GM12892 (cell line): ENCODE results near the gene ETF1.

Experiments used
- DNase-seq: peaks from one replicate; pipeline ENCODE4 v3.0.0; 2011; ENCODE audit not compliant: insufficient read length
- FAIRE-seq: peaks from 2 replicates; lab custom pipeline; 2011; peaks lifted over from hg19 to GRCh38; lab: Jason Lieb, UNC
- POLR2A ChIP-seq: IDR thresholded peaks from 2 replicates; pipeline ENCODE4 v1.6.1; 2011; ENCODE audit warnings: low read depth, low read length, control low read depth
- POLR2AphosphoS5 ChIP-seq: IDR thresholded peaks from 2 replicates; pipeline ENCODE4 v1.6.1; 2011; ENCODE audit warnings: low read depth, low read length, control low read depth
- TAF1 ChIP-seq: IDR thresholded peaks from 2 replicates; pipeline ENCODE4 v1.6.1; 2011; ENCODE audit warnings: low read depth, mild to moderate bottlenecking, control low read depth, low read length, borderline replicate concordance

ETF1 gene

DNA sequence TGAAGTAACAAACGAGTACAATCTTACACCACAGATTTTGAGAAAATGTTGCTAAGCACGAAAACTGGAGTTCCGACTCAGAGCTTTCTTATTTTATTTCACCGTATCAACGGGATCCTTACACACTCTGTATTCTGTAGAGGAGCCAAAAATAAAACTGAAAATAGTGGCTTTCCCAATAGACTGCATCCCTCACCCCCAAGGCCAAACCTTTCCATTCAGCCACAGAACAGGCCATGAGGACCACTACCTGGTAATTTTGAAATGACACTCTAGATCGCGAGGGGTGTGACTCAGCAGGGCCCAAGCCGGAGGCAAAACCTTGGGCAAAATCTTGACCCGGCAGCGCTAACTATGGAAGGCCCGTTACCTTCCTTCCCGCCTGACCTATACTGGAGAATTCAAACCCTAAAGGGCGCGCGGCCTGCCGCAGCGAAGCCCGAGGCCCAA lies 31.7 kb upstream of the ETF1 start:
- TF ChIP-seq POLR2A = no peak
- no peak for TF ChIP-seq TAF1
- no peak for TF ChIP-seq POLR2AphosphoS5
- FAIRE-seq = no peak
- DNase-seq = peak; percentile 9

DNA sequence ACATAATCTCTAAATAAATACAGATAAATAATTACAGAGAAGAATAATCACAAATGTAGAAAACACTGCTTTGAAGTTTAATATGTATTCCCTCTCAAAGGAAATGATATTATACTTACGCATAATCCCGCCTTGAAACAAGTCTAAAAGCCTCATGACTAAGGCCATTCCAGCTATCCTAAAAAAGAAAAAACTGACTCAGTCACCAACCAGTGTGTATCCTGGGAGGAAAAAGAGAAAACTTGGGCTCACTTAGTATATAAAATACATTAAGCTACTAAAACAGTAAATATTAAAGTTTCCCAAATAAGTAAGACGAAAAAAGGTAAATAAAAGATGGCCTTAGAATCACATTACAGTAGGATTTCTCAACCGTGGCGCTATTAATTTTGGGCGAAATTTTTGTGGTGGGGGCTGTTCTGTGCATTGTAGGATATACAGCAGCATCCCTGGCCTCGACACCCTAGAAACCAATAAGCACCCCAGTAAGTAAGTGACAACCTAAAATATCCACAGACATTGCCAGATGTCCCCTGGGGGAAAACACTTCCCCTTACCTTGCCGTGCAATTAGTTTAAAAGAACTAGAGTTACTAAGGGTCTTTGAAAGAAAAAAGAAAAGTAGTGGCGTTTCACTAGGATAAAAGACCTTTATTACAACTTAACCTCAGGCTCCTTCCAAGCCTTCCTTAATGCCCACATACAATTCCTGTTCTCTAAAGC lies 31.1 kb upstream of the ETF1 start:
- no peak for TF ChIP-seq TAF1
- no peak for TF ChIP-seq POLR2A
- no peak for TF ChIP-seq POLR2AphosphoS5
- no peak for DNase-seq
- no peak for FAIRE-seq

DNA sequence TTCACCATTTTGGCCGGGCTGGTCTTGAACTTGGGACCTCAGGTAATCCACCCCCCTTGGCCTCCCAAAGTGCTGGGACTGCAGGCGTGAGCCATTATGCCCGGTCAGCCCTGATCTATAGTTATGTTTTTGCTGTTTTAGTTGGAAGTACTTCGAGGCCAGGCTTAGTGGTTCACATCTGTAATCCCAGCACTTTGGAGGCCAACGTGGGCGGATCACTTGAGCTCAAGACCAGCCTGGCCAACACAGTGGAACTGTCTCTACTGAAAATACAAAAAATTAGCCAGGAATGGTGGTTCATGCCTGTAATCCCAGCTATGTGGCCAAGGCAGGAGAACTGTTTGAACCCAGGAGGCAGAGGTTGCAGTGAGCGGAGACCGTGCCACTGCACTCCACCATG lies 30.2 kb upstream of the ETF1 start:
- FAIRE-seq = no peak
- TF ChIP-seq POLR2AphosphoS5 (no peak), POLR2A (no peak), TAF1 (no peak)
- no peak for DNase-seq

DNA sequence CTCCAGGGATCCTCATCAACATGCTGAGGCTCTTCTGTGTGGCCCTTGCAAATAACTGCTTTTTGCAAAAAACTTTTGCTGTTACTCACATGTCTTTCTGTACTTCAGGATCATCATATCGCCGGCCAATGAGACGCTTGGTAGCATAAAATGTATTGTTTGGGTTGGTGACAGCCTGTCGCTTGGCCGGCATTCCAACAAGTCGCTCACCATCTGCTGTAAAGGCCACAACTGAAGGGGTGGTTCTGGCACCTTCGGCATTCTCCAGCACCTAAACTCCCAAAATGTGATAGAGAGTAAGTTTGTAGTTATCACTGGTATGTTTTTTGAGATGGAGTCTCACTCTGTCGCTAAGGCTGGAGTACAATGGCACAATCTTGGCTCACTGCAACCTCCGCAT lies 27.8 kb upstream of the ETF1 start:
- TF ChIP-seq POLR2A (no peak), POLR2AphosphoS5 (no peak; the same call in 1 of the 2 replicates), TAF1 (no peak)
- FAIRE-seq = no peak
- DNase-seq = no peak

DNA sequence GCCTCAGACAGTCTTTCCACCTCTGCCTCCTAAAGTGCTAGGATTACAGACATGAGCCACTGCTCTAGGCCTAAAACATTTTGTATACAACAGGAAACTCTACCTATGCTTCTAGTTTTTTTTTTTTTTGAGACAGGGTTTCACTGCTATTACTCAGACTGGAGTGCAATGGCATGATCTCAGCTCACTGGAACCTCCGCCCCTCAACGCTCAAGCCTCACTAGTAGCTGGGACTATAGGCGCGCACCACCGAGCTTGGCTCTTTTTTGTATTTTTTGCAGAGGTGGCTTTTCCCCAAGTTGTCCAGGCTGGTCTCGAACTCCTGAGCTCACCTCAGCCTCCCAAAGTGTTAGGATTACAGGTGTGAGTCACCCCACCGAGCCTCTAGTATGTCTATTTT lies 26.7 kb upstream of the ETF1 start:
- FAIRE-seq (no peak), DNase-seq (no peak)
- no peak for TF ChIP-seq POLR2A
- TF ChIP-seq POLR2AphosphoS5 = no peak
- no peak for TF ChIP-seq TAF1

DNA sequence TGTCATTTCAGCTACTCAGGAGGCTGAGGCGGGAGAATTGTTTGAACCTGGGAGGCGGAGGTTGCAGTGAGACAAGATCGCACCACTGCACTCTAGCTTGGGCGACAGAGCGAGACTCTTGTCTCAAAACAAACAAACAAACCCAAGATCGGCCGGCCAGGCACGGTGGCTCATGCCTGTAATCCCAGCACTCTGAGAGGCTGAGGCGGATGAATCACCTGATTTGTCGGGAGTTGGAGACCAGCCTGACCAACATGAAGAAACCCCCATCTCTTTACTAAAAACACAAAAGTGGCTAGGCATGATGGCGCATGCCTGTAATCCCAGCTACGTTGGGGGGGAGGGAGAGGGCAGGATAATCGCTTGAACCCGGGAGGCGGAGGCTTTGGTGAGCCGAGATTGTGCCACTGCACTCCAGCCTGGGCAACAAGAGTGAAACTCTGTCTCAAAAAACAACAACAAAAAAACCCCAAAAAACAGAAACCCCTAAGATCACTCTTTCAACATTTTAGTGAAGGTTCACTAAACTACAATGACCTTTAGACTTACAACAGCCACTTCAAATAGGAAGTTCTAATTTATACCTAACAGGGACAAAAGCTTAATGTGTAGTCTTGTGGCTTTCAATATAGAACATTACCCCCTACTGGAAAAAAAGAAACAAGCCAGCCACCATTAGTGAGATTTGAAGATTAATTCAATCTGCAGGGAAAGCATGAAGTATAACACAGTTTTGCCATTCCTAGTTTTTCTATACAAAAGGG lies 25.2 kb upstream of the ETF1 start:
- FAIRE-seq (no peak), DNase-seq (no peak)
- TF ChIP-seq TAF1 (no peak), POLR2AphosphoS5 (no peak), POLR2A (no peak)

DNA sequence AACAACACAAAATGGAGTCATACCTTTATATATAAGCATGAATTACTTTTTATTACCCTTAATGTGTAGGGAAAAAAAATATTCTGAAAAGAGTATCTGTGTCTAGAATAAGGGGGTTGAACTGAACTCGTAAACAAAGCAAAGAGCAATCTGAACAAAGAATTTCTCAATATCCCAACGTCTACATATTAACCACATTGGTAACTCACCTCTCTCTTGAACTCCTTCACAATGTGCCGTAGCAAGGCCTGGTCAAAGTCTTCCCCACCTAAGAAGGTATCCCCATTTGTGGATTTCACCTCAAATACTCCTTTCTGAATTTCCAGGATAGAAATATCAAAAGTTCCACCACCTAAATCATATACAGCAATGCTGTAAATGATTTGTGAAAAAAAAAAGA lies 23.8 kb upstream of the ETF1 start:
- no peak for TF ChIP-seq POLR2AphosphoS5
- no peak for TF ChIP-seq TAF1
- TF ChIP-seq POLR2A = no peak
- DNase-seq = no peak
- FAIRE-seq = no peak

DNA sequence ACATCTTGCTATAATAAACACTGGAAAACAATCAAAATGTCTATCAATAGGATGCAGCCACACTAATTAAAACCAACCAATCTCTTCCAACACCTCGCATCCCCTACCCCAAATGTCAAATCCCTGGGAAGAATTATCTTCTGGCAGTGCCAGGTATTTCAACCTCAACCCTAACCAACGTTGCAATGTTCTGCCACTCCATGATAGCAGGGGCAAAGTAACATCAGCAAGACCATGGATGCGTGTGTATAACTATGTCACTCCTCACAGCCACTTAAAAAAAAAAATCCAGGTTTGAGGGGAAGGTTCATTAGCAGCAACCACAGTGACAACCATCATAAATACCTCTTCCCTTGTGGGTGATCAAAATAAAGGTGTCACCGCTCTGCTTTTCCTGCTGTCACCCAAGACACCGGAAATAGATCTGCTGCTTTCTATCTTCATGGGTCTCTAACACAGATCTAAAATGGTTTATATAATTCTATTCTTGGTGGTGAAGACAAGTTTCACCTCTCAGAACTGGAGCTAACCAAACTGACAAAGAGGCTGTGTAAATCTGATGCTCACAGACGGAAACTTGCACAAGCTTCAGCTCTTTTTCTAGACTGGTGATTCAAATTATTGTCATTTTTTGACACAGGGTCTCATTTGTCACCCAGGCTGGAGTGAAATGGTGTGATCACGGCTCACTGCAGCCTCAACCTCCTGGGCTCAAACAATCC lies 22.2 kb upstream of the ETF1 start:
- DNase-seq = no peak
- TF ChIP-seq POLR2AphosphoS5 (0 out of 2 replicates have a peak, but pooled peaks have one; percentile 18), TAF1 (no peak)
- FAIRE-seq = no peak

DNA sequence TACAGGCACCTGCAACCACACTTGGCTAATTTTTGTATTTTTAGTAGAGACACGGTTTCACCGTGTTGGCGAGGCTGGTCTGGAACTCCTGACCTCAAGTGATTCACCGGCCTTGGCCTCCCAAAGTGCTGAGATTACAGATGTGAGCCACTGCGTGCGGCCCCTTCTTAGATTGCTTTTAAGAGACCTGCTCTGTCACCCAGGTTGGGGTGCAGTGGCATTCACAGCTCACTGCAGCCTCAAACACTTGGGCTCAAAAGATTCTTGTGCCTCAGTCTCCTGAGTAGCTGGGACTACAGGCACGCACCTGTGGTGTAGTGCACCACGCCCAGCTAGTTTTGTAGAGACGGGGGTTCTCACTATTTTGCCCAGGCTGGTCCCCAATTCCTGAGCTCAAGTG lies 21.2 kb upstream of the ETF1 start:
- no peak for FAIRE-seq
- TF ChIP-seq TAF1 = no peak
- TF ChIP-seq POLR2AphosphoS5 = no peak
- no peak for TF ChIP-seq POLR2A
- no peak for DNase-seq

DNA sequence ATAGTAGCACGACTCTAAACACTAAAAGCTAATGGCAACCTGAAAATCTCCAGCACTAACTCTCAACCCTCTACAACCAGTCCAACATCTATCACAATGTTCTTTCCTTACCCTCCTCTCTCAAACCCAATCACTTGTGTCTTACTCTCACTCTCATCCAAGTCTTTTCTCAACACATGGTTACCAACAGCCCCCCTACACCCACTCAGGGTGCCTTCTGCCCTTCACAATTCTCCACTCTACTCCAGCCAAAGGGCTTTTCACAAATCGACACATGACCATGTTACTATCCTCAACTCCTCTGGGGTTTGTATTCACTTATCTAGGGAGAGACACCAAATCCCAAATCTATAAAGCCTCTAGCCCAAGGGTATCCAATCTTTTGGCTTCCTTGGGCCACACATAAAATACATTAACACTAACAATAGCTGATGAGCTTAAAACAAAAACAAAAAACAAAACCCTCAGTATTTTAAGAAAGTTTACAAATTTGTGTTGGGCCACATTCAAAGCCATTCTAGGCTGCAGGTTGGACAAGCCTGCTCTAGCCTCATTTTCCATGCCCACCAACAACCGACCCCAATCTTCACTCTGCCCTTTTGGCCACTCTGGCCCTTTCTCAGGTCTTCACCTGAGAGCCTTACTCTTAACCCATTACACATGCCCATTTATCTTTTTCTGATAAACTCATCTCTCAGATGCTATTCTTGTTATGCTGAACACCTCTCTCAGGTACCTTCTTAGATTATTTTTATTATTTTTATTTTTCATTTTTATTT lies 20.5 kb upstream of the ETF1 start:
- no peak for FAIRE-seq
- no peak for TF ChIP-seq POLR2AphosphoS5
- no peak for TF ChIP-seq TAF1
- no peak for TF ChIP-seq POLR2A
- DNase-seq = no peak
